Gastrocnemius medialis (tissue), 4 donors: ENCODE data around the gene ADCY4.

Experiments used
- CTCF ChIP-seq, 5 experiments: fragments of 450-650 bp in 3 of 5; fragments of 200-600 bp in 2 of 5; sonication (generic) in 2 of 5; IDR thresholded peaks in 4 of 5; conservative IDR thresholded peaks in 1 of 5; 1 replicate in 4 of 5; 2 replicates in 1 of 5; pipeline ENCODE4 v1.5.1; 2016 to 2019; ENCODE audit warnings: antibody characterized with exemption in 5 of 5, mild to moderate bottlenecking in 3 of 5, moderate library complexity in 3 of 5
- POLR2A ChIP-seq, 2 donors: fragments of 450-650 bp; IDR thresholded peaks; one replicate each; pipeline ENCODE4 v1.6.1; 2017; ENCODE audit warnings: antibody characterized with exemption in 2 of 2, mild to moderate bottlenecking in 2 of 2, moderate library complexity in 2 of 2

- TF ChIP-seq CTCF (IDR thresholded peaks at IDR 0.05 in 4 of 5, conservative IDR thresholded peaks at IDR 0.05 in 1 of 5) (no peak), POLR2A (IDR thresholded peaks at IDR 0.05) (no peak)
Measured at GRCh38 chr14:24325963-24326362, 8.9 kb downstream of the ADCY4 start.
